Skin of body (tissue), 2 donors: ENCODE data around the gene ITPKB. TPM values are rescaled to one million over a fixed set of nuclear protein-coding genes. Genes with fewer than 3 reads are reported as not detected.
"Not testable (repeated sequence)": the region's sequence is repeated elsewhere in the genome, so short reads cannot be mapped to it uniquely, and the experiment has no call there.

ENCODE experiments used
- DNase-seq: peaks from one replicate; lab custom pipeline; 2025; lab: John Stamatoyannopoulos, UW
- total RNA-seq: library from RNA; depleted of rRNA; stranded (reverse); fragments of >200 nt; gene quantifications from one replicate; pipeline ENCODE4 v1.2.3, GENCODE V29; 2014

ITPKB gene
- total RNA-seq, 1 donor from 2014 or later = 30.1 TPM

DNA sequence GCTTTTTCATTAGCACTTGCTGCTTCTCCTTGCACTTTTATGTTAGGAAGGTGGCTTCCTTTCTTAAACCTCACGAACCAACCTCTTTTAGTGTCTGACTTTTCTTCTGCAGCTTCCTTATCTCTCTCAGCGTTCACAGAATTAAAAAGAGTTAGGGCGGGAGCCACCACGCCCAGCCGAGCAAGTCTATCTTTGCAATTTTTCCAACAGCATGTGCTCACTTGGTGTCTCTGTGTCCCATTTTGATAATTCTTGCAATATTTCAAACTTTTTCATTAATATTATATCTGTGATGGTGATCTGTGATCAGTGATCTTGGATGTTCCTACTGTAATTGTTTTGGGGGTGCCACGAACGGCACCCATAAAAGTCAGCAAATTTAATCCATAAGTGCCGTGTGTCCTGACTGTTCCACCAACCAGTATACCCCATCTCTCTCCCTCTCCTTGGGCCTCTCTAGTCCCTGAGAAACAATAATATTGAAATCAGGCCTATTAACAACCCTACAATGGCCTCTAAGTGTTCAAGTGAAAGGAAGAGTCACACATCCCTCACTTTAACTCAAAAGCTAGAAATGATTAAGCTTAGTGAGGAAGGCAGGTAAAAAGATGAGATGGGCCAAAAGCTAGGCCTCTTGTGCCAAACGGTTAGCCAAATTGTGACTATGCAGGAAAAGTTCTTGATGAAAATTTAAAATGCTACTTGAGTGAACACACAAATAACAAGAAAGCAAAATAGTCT, 15.9 kb upstream of the ITPKB start:
- DNase-seq = no peak

DNA sequence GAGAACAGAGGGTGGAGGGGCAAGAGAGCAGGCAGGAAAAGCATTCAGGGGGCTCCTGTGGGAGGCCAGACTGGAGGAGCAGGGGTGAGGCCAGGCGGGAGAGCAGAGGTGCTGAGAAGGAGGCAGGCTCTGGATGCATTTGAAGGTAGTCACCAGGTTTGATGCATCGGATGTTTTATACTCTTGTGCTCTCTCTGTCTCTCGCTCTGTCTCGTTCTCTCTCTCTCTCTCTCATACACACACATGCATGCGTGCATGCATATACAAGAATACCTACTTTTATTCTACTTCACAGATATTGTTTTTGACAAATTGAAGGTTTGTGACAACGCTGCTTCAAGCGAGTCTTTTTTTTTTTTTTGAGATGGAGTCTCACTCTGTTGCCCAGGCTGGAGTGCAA, 15.0 kb upstream of the ITPKB start:
- no peak for DNase-seq

DNA sequence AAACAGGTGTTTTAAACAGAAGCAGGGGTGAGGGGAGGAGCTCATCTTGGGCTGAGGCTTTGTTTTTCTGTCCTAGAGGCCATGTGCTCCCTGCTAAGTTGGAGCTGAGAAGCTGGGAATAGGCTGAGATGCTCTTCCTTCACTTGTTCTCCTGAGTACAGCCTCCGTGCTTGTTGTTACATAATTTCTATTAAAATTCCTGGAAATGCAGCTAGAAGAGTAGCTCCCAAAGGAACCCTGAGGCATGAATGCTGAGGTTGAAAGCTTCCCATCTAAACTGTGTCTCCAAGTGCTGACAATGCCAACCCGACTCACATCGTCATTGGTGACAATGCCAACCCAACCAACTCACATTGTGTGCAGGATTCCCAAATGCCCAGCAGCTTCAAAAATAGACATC, 12.6 kb upstream of the ITPKB start:
- DNase-seq = no peak

DNA sequence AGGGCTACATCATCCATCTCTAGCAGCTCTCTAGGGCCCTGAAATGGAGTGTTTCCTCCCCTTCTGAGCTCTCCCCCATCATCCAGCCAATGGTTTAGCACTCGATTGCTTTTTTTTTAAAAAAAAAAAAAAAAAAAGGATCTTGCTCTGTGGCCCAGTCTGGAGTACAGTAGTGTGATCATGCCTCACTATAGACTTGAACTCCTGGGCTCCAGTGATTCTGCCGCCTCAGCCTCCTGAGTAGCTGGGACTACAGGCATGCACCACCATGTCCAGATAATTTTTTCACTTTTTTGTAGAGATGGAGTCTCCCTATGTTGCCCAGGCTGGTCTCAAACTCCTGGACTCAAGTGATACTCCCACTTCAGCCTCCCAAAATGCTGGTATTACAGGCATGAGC, 12.1 kb upstream of the ITPKB start:
- no peak for DNase-seq

DNA sequence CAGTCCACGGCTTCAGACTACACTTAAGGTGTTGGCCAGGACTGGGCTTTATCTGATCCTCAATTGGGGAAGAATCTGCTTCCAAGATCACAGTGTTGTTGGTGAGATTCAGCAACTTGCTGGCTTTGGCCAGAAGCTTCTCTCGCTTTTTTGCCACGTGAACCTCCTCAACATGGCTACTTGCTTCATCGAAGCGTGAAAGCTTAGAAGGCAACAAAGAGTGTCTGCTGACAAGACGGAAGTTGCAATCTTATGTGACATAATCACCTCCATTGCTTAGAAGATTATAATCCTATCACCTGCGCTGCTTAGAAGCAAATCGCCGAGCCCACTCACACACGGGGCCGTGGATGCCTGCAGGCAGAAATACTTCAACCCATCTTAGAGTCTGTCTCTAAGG, 10.4 kb upstream of the ITPKB start:
- no peak for DNase-seq

- DNase-seq = no peak
Observed at GRCh38 chr1:226748306-226748705, 9.2 kb upstream of the ITPKB start.

GRCh38 chr1:226747519-226748263, 8.6 kb upstream of the ITPKB start:
- DNase-seq = not testable (repeated sequence)

DNA sequence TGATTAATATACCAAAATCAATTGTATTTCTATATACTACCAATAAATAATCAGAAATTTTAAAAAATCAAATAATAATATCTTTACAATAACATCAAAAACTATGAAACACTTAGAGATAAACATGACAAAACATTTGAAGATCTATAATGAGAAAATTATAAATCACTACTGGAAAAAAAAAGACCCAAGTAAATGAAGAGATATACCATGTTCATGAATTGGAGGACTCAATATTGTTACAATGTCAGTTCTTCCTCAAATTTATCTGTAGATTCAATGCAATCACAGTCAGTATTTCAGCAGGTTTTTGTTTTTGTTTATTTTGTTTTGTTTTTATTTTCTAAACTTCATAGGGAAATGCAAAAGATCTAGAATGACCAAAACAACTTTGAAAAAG, 4.2 kb upstream of the ITPKB start:
- DNase-seq = no peak

DNA sequence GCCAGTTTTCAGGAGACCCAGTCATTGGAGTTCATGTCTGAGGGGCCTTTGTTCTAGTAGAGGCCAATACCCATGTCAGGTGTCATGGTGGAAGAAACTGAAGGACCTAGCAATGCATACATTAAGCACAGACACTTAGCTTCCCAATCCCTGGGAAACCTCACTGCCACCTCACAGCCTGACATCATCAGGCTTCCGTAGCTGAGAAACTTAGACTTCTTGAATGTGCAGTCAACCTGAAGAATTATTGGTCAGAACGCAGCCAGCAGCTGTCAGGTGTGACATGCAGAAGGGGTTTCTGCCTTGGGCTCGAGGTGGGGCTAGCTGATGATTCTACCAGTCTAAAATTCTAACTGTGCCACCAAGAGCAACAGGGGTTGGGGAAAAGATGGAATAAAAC, 1.9 kb upstream of the ITPKB start:
- no peak for DNase-seq

GRCh38 chr1:226739696-226740065, 599 bp upstream of the ITPKB start:
- DNase-seq = no peak

- DNase-seq = no peak
Observed at GRCh38 chr1:226738421-226738994, 574 bp downstream of the ITPKB start.

DNA sequence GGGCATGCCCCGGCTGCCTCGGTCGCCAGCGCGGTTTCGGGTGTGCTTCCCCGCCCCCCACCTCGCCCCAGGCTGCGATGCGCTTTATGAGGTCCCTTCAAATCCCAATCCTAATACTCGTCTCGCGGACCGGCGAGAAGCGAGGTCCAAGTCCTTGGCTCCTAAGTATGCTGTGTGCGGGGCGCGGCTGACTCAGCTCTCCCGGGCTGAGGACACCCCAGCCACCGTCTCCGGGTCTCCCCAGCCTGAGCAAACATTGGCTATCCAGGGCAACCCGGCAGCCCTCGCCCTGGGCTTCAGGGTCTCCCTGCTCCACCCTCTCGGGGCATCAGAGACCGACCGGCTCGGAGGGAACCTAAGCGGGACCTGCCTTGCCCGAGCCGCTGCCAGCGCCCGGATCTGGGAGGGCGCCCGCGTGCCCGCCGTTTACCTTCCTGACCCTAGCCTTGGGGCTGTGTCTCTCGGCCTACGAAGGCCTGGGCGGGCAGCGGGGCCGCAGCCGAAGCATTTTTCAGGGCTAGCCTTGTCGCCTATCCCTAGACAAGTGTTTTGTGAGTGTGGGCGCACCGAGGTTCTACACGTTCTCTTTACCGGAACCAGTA, 1.2 kb downstream of the ITPKB start:
- no peak for DNase-seq

GRCh38 chr1:226736908-226737818, 1.9 kb downstream of the ITPKB start:
- no peak for DNase-seq

DNA sequence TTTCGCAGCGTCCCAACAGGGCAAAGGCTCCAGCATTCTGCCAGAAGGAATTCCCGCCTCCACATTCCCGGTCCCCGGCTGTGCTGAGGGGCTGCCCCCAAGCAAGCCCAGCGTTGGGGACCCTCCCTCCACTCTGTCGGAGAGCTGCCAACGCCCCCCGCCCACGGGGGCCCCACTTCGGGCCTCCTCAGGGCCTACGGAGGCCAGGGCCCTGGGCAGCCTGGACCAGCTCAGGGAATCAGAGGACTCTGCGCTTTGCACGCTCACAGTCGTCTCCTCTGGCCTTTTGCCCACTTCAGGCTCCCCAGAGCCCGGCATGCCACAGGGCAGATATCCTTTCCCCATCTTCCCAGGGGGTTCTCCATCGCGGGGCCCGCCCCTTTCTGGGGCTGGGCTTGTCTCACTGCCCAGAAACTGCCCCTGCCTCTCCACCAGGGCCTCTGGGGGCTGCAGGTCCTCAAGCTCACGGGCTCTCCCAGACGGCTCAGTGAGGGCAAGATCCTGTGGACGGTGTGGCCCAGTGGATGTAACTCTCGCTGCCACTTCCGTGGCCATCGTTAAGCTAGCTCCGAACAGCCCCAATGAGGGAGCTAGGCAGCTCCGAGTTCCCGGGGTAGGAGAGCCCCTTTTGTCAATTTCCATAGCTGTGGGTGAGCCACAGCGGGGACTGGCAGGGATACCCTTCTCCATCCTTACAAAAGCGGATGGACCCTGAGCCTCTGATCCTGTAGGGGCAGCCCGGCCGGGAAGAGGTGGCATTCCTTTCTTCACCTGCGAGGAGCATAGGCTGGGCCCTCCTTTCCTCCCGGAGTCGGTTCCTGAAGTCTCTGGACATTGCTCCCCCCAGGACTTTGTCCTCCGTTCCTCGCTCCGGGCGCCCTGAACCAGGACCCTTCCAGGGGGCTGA, 2.8 kb downstream of the ITPKB start:
- no peak for DNase-seq

DNA sequence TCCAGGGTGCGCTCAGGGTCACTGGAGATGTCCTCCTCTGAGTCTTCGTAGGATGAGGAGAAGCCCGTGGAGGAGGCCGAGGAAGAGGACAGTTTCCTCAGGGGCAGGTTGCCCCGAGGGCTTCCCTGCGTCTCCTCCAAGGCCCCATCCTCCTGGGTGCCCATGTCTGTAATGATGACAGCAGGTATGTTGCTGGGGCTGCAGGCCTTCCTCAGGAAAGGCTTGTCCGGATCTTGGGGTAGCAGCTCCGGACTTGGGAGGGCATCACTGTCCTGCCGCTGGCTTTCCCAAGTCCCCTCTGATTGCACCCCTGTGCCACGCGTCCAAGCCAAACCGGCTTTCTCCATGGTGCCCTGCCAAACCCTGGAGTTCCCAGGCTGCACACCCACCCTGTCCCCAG, 3.5 kb downstream of the ITPKB start:
- DNase-seq = no peak

- no peak for DNase-seq
Observed at GRCh38 chr1:226734611-226735153, 4.4 kb downstream of the ITPKB start.

- no peak for DNase-seq
Observed at GRCh38 chr1:226733876-226734275, 5.2 kb downstream of the ITPKB start.

DNA sequence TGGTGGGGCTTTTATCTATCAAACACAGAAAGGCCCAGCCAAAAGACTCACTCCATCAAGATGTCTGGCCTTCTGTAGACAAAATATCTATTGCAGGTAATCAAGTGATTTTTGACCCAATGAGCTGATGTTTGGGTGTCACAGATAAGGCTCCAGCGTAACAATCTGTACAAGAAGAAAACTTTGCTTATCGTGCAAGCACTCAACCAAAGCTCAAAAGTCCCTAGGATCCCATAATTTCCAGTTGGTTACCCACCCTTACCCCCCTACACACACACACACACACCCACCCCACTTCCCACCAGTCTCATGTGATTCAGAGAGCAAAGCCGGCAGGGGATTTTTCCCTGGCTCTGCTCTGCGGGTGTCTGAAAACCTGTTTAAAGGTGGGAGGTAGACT, 5.8 kb downstream of the ITPKB start:
- DNase-seq = no peak

DNA sequence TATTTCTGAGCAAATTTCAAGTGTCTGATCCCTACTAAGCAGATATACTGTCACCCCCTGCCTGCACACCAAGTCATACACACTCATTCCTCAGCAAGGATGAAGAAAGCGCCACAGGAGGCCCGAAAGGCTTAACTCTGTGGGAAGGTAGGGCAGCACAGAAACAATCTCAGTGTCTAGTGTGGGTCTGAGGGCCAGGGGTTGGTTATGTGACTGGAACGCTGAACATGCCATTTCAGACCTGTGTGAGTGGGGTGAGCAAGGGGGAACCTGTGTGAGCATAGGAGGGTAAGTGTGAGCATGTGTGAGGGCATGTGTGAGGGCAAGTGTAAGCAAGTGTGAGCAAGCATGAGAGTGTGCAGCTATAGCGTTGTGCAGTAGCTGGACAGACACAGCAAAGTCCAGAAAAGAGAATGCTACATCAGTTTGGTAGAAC, 6.2 kb downstream of the ITPKB start:
- DNase-seq = no peak
